ENCODE results near the gene WDR72. TPM values are rescaled to one million over a fixed set of nuclear protein-coding genes. Genes with fewer than 3 reads are reported as not detected.
A peak's percentile ranks its signal among the peaks of the same experiment; 100 is the strongest.

WDR72 gene
- total and polyA plus RNA-seq, 2 of the 8 experiments (the other 6 are each of a cell fraction or from before 2014, with no cell fraction given), result 1.2 to 1.9 TPM

- Histone ChIP-seq H4K8ac (ENCODE audit: extremely low read depth, insufficient read depth, low read length) (no peak overlapping the region), H4K5ac (ENCODE audit: insufficient read length, low read depth, low read length) (no peak overlapping the region), H3K79me1 (ENCODE audit: low read depth, low read length) (no peaks in the 10 kb centered on the region), H2BK120ac (replicated peaks; ENCODE audit: low read depth, low read length) (peak overlapping the region; percentile 26), H2BK15ac (ENCODE audit: low read length) (no peak overlapping the region), H3K4ac (replicated peaks; ENCODE audit: insufficient read length, low read depth, low read length) (no peak overlapping the region), H3K9me3 (ENCODE audit: insufficient read depth in 2 of 2, low read depth in 1 of 2, low read length in 1 of 2) (no peaks in the 10 kb centered on the region), H3K56ac (replicated peaks; ENCODE audit: insufficient read length, low read depth, low read length) (no peak overlapping the region), H3K36me3 (ENCODE audit: control insufficient read depth in 2 of 4, insufficient read depth in 4 of 4, low read length in 3 of 4) (no peaks in the 10 kb centered on the region), H3K23ac (ENCODE audit: insufficient read length) (no peak overlapping the region), H2BK12ac (ENCODE audit: low read depth, low read length) (no peak overlapping the region), H3K18ac (ENCODE audit: extremely low read depth, low read length) (no peak overlapping the region), H4K20me1 (replicated peaks in 1 of 2; ENCODE audit: control insufficient read depth in 1 of 2, insufficient read depth in 2 of 2, low read length in 2 of 2) (no peaks in the 10 kb centered on the region), H3K9ac (replicated peaks in 1 of 4; ENCODE audit: extremely low read depth in 1 of 4, low read depth in 3 of 4, low read length in 3 of 4) (no peak overlapping the region), H2BK20ac (ENCODE audit: low read length) (no peak overlapping the region), H2BK5ac (ENCODE audit: low read depth, low read length) (no peak overlapping the region), H3K23me2 (ENCODE audit: low read depth, low read length) (no peaks in the 10 kb centered on the region), H3K4me1 (replicated peaks in 1 of 4; ENCODE audit: control insufficient read depth in 3 of 4, insufficient read depth in 4 of 4, low read length in 3 of 4) (no peaks in the 10 kb centered on the region), H3K4me3 (ENCODE audit: extremely low read depth in 1 of 4, insufficient read depth in 2 of 4, low read depth in 3 of 4, low read length in 4 of 4) (no peak overlapping the region), H3K79me2 (ENCODE audit: control insufficient read depth in 1 of 2, insufficient read depth in 2 of 2, low read length in 2 of 2) (no peaks in the 10 kb centered on the region), H4K91ac (replicated peaks; ENCODE audit: insufficient read length, low read length) (no peak overlapping the region), H2AK5ac (ENCODE audit: low read depth, low read length) (no peak overlapping the region), H3K4me2 (ENCODE audit: insufficient read depth in 1 of 2, low read depth in 2 of 2, low read length in 2 of 2) (no peak overlapping the region), H3K27me3 (replicated peaks in 1 of 4; ENCODE audit: control insufficient read depth in 3 of 4, extremely low read depth in 1 of 4, insufficient read depth in 3 of 4, low read length in 3 of 4) (no peaks in the 10 kb centered on the region), H3K27ac (ENCODE audit: low read depth, low read length) (no peak overlapping the region), H2AFZ (ENCODE audit: low read length) (no peak overlapping the region), H3K14ac (ENCODE audit: insufficient read length) (no peak overlapping the region)
- no peak for DNase-seq (ENCODE audit: low read depth in 1 of 2, low spot score in 2 of 2)
- 100% methylated on average over 1 of the region's 1 CpG; no CpG with 5 or more reads in 1 of the 2 experiments for WGBS, 2 experiments (ENCODE audit: extremely low coverage in 1 of 2, insufficient coverage in 1 of 2, insufficient read length in 1 of 2, insufficient replicate concordance in 2 of 2, low coverage in 1 of 2, low lambda C conversion rate in 2 of 2, missing lambda C conversion rate in 1 of 2)
- ChIA-PET POLR2A (ENCODE audit: partially characterized antibody) (no interaction called here), CTCF (ENCODE audit: partially characterized antibody) (no interaction called here)
- FAIRE-seq, result no peak
- no peak for TF ChIP-seq GABPA (IDR thresholded peaks at IDR 0.05; ENCODE audit: borderline replicate concordance, insufficient read depth, low read length)
- no peak for TF ChIP-seq RXRA (IDR thresholded peaks at IDR 0.05; ENCODE audit: insufficient read depth, low read depth, low read length)
- TF ChIP-seq BACH1 (IDR thresholded peaks at IDR 0.05; ENCODE audit: low read length), result no peak
- no peak for TF ChIP-seq JUND (IDR thresholded peaks at IDR 0.05; ENCODE audit: low read length)
Observed at GRCh38 chr15:53694476-53694874, 65.0 kb downstream of the WDR72 start.
